GM19455 (cell line): ENCODE measurements around the gene MUC12.
"Not testable (repeated sequence)": the region's sequence is repeated elsewhere in the genome, so short reads cannot be mapped to it uniquely, and the experiment has no call there.

Experiments used
- ATAC-seq: cut with Tn5 transposase; IDR thresholded peaks from one replicate; pipeline ENCODE4 v1.9.1; 2021; ENCODE audit not compliant: unreplicated experiment

Gene MUC12

GRCh38 chr7:100985033-100985797 is 15.8 kb downstream of the MUC12 start:
- not testable (repeated sequence) for ATAC-seq

GRCh38 chr7:100991631-100992030 is 22.3 kb downstream of the MUC12 start:
- no peak for ATAC-seq

GRCh38 chr7:100992280-100992679 is 22.9 kb downstream of the MUC12 start:
- not testable (repeated sequence) for ATAC-seq

- not testable (repeated sequence) for ATAC-seq
Observed at GRCh38 chr7:100994671-100995070, 25.3 kb downstream of the MUC12 start.

- ATAC-seq = not testable (repeated sequence)
Observed at GRCh38 chr7:100998530-100998929, 29.2 kb downstream of the MUC12 start.

GRCh38 chr7:100999334-100999733 is 30.0 kb downstream of the MUC12 start:
- ATAC-seq = not testable (repeated sequence)

- not testable (repeated sequence) for ATAC-seq
Observed at GRCh38 chr7:101000025-101000424, 30.7 kb downstream of the MUC12 start.

- not testable (repeated sequence) for ATAC-seq
Observed at GRCh38 chr7:101002333-101002732, 33.0 kb downstream of the MUC12 start.

- ATAC-seq = not testable (repeated sequence)
Observed at GRCh38 chr7:101007361-101007760, 38.0 kb downstream of the MUC12 start.

- no peak for ATAC-seq
Observed at GRCh38 chr7:101009629-101010028, 40.3 kb downstream of the MUC12 start.

GRCh38 chr7:101012931-101013330 is 43.6 kb downstream of the MUC12 start:
- no peak for ATAC-seq

- no peak for ATAC-seq
Observed at GRCh38 chr7:101015626-101016025, 46.3 kb downstream of the MUC12 start.

GRCh38 chr7:101017064-101017777 is 47.9 kb downstream of the MUC12 start:
- ATAC-seq = peak; percentile 81

- no peak for ATAC-seq
Observed at GRCh38 chr7:101018271-101019167, 49.2 kb downstream of the MUC12 start.

GRCh38 chr7:101020444-101020843 is 51.1 kb downstream of the MUC12 start:
- ATAC-seq = no peak

GRCh38 chr7:101021703-101022102 is 52.3 kb downstream of the MUC12 start:
- no peak for ATAC-seq

GRCh38 chr7:101023839-101024238 is 54.5 kb downstream of the MUC12 start:
- no peak for ATAC-seq

- no peak for ATAC-seq
Observed at GRCh38 chr7:101031082-101031481, 61.7 kb downstream of the MUC12 start.

- ATAC-seq = no peak
Observed at GRCh38 chr7:101035941-101036340, 66.6 kb downstream of the MUC12 start.

- ATAC-seq = not testable (repeated sequence)
Observed at GRCh38 chr7:101041283-101041682, 71.9 kb downstream of the MUC12 start.

- no peak for ATAC-seq
Observed at GRCh38 chr7:101058355-101058754, 89.0 kb downstream of the MUC12 start.
